ENCODE data around the gene ZNF134.
A peak's percentile ranks its signal among the peaks of the same experiment; 100 is the strongest.

Gene ZNF134

GRCh38 chr19:57641715-57642234 is 27.7 kb downstream of the ZNF134 start:
- no peak for DNase-seq

GRCh38 chr19:57642396-57643046 is 28.5 kb downstream of the ZNF134 start:
- peak; percentile 10 for DNase-seq

GRCh38 chr19:57643734-57644133 is 29.7 kb downstream of the ZNF134 start:
- DNase-seq = no peak

- peak; percentile 86 for DNase-seq
Measured at GRCh38 chr19:57648331-57649003, 34.4 kb downstream of the ZNF134 start.

- DNase-seq = no peak
Measured at GRCh38 chr19:57651654-57651996, 37.6 kb downstream of the ZNF134 start.

- DNase-seq = no peak
Measured at GRCh38 chr19:57653689-57654088, 39.6 kb downstream of the ZNF134 start.

GRCh38 chr19:57655443-57655842 is 41.4 kb downstream of the ZNF134 start:
- DNase-seq = no peak

- no peak for DNase-seq
Measured at GRCh38 chr19:57656346-57656745, 42.3 kb downstream of the ZNF134 start.

- no peak for DNase-seq
Measured at GRCh38 chr19:57664269-57665127, 50.5 kb downstream of the ZNF134 start.

- no peak for DNase-seq
Measured at GRCh38 chr19:57665261-57665806, 51.3 kb downstream of the ZNF134 start.

GRCh38 chr19:57667228-57667627 is 53.2 kb downstream of the ZNF134 start:
- DNase-seq = no peak

- DNase-seq = no peak
Measured at GRCh38 chr19:57668635-57669034, 54.6 kb downstream of the ZNF134 start, which contains the start of gene ZSCAN4. TSS of gene ZSCAN4 (plus strand) at chr19:57668935. CDS start at chr19:57676146, 7,211 bp downstream.

GRCh38 chr19:57671124-57671895 is 57.3 kb downstream of the ZNF134 start:
- DNase-seq = no peak

- no peak for DNase-seq
Measured at GRCh38 chr19:57672466-57672865, 58.4 kb downstream of the ZNF134 start.
